Globus pallidus (tissue), 1 donor: Measurements from ENCODE around the gene LIMCH1.
"Not testable (repeated sequence)": the region's sequence is repeated elsewhere in the genome, so short reads cannot be mapped to it uniquely, and the experiment has no call there.

ENCODE experiments used
- DNase-seq: peaks from one replicate; pipeline ENCODE4 v3.0.0-alpha.2; 2015; ENCODE audit warnings: low spot score

Gene LIMCH1

DNA sequence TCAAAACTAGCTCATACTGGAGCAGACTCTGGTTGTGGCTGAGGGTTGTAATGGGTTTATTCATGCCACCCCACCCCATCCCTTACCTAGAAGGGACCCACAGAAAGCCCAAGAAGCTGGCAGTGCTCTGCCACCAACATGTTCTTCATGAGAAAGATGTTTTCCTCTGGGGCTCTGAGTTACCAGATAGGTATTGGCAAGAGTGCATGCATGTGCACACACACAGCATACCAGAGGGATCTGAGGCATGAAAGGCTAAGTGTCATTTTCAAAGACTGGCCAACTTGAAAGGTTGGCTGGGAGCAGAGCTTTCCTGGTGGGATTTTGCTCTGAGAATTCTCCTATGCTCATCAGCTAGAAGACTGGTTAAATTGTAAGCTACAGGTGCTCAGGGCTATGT lies 145.4 kb downstream of the LIMCH1 start:
- no peak for DNase-seq

DNA sequence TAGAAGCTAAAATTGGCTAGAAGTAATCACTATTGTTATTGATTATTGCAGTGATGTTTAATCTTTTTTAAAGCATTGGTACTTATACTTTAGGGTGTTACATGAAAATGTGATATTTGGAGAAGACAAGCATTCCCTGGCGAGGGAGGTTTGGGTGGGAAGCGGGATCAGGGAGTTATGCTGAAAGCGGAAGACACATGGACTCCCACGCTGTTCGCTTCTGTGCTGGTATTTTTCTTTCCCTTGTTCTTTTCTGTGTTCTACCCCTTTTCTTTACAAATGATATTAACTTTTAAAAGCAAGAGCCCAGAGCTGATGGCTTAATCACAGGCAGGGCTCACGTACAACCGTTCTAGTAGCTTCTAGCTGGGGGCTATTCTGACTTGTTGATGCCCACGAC lies 148.9 kb downstream of the LIMCH1 start:
- DNase-seq, result no peak

GRCh38 chr4:41687971-41688370 lies 150.0 kb downstream of the LIMCH1 start:
- no peak for DNase-seq

DNA sequence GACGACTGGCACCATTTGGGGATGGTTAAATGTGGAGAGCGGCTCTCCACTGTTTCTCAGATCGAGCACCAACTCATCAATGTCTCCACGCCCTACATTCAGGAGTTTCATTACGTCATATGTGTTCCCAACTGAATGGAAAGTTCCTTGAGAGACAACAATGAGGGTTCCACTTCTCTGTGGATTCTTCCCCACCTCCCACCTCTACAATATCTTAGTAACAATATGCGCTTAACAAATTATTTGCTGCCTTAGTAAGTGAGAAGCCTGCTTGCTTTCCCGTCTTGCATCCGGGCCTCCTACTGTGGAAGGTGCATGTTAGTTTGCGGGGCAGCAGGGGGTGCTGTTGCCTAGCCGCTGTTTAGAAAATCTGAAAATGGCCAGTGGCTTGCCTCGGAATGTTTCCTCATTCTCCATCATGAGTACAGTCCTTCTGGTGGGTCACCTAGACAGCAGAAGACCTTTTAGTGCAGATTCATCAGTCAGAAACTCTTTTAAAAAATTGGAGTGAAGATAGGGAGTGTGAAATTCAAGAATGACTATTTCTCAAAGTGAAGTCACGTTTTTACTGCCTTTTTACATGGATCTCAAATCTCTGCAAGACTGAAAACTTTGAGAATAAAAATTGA lies 154.9 kb downstream of the LIMCH1 start:
- peak; percentile 57 for DNase-seq

DNA sequence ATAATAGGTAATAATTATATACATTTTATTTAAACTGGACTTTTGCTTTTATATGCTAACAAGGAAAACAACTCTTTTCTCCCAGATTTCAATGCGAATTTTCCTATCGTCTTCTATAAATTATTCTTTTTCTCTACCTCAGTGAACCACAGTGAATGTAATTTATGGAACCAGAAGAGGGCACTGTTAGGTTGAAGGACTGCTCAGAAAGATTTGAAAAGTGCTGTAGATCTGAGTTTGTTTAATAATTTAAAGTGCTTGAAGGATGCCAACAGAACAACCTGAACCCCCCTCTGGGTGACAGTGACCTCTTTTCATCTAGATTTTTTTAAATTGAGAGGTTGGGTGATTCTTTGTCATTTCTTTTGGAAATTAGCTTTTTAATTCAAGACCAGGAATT lies 155.7 kb downstream of the LIMCH1 start:
- DNase-seq, result peak; percentile 24

DNA sequence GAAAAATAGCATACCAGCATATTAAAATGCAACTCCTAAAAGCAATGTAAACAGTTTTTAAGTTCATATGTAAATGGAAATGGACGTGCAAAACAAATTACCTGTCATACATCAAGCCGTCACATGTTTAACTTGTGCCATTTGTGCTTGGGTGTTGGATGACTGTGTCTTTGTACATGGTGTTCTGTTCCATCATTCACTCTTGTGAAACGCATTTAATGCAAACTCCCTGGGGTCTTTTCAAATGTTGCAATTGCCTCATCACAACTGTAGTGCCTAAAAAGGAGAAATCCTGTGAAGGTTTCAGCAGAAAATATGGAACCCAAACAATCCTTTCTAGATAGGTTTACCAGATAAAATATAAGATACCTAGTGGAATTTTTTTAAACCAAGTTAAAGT lies 158.2 kb downstream of the LIMCH1 start:
- DNase-seq, result no peak

GRCh38 chr4:41696763-41697162 lies 158.8 kb downstream of the LIMCH1 start:
- no peak for DNase-seq

DNA sequence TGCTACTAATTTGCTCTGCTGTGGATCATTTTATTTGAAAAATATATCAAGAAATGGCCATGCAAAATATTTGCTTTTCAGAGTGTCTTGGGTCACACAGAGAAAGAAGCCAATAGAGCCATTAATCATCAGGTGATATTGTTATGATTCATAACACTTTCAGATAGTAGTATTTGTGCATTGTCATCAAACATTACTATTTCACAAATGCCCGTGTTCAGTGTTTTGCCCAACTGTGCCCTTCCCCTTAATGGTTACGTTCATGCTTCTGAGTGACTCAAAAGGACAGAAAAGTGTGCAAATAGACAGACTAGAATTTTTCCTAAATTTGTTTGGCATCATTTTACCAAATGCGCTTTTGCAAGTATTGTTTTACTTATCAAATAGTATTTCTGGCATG lies 164.0 kb downstream of the LIMCH1 start:
- DNase-seq, result no peak

DNA sequence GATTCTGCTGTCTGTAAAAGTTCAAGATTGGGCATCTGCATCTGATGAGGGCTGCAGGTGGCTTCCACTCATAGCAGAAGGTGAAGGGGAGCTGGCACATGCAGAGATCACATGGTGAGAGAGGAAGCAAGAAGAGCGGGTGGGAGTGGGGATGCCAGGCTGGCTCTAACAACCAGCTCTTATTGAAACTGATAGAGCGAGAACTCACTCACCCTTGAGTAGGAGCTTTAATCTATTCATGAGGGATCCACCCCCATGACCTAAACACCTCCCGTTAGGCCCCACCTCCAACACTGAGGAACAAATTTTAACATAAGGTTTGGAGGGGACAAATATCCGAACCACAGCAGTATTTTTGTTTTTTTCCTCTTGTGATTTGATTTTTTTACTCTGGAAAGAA lies 164.8 kb downstream of the LIMCH1 start:
- DNase-seq, result no peak

GRCh38 chr4:41703785-41704184 lies 165.8 kb downstream of the LIMCH1 start:
- DNase-seq, result no peak

DNA sequence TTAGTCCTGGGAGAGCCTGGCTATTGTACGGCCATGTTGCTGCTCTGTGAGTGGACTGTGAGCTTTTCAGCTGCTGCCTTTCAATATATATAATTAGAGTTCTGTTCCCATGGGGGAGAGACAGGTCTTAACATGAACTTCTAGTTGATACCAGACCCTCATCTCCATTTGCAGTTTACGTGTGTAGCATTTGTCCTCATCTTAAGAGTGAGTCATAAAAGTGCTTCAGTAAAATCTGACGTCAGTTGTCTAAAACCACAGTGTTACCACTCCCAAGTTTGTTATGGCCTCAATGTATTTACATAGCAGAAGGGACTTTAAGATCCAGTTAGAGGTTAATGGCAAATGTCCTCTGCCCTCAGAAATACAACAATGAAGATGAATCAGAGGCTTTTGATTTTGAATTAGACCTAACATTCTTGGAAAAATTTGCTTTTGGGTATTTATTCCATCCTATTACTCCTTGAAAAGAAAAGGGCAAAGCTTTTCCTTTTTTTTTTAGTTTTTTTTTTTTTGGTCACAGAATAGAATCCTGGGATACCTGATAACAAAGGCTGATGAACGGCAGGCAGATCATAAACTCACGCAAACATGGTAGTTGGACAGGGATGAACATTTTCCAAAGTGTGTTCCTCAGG lies 172.0 kb downstream of the LIMCH1 start:
- DNase-seq, result no peak

DNA sequence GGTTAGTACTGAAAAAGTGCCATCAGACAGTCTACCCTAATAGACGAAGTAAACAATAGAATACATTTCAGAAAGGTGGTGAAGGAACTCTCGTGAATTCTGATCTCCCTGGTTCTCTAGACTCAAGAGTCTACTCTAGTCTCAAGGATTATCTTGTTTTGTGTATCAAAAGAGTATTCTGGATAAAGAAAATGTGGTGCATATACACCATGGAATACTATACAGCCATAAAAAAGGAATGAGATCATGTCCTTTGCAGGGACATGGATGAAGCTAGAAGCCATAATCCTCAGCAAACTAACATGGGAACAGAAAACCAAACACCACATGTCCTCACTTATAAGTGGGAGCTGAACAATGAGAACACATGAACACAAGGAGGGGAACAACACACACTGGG lies 173.7 kb downstream of the LIMCH1 start:
- DNase-seq, result not testable (repeated sequence)

DNA sequence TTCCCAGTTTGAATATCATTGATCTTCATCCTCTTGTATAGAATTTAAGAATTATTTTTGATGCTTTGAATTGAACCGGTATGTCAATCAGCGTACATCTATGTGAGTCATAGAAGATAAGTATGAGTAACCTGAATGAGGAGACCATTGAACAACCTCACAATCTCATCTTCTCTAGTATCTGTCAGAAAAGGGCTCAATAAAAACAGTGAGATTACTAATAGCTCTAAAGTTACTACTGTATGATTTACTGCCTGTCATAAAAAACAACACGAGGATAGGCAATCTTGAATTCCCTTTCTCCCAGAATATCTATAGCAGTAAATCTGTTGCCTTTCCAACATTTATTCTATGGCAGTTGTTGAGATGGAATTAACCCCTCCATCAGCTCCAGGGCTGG lies 174.5 kb downstream of the LIMCH1 start:
- DNase-seq, result no peak

DNA sequence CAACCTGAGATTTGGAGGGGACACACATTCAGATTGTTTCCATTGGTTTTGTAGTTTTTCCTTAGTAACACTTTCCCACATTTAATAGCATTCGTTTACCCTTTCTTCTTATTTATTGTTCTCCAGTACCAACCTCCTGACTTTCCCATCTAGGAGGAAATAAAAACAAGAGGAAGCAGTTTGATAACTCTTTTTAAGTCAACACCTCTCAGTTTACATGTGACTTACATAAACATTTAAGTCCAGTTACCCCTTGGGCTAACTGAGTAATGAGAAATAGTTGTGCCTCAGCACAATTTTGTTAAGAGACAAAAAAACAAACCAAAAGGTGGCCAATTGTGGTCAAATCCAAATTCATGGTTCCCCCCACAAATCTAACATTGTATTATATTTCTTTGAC lies 175.8 kb downstream of the LIMCH1 start:
- no peak for DNase-seq

DNA sequence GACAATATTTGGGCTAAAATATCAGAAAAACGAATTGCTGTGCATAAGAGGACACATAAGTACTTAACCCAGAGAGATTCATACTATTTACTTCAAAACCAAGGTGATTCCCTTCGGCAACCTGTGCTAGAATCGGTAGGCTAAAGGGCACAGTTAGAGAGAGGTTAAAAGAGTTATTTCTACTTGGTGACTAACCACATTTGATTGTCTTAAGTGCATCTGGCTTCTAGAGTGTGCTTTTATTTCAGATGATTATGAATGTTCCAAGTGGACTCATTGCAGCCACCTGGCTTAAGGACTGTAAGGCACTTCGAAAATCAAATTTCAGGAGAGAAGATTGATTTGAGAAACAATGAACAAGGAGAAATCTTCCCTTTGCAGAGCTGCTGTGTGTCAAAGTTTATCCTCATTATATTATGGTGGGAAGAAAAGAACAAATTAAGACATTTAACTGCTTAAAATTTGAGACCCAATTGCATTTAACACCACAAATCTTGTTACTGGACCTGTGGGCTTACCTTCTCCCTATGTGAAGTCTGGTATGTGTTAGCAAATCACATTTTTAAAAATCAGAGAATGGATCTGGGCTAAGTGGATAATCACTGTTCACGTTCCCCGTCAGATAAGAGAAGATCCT lies 176.5 kb downstream of the LIMCH1 start:
- DNase-seq, result no peak

DNA sequence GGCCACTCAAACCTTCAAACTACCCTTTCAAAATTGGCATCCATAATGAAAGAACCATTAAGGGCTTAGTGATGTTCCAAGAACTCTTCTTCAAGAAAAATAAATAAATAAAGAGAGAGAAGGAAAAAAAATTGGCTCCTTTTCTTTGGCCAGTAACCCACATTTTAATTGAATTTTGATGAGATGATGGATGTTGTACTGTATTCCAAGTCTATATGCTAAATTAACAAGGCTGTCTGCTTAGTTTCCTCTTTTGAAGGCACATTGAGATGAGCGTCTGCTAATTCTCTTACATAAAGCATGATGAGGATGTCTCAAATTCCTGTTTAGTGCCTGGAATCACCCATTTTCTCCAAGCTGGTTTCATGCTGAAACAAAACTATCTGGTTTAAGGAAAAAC lies 177.2 kb downstream of the LIMCH1 start:
- DNase-seq, result no peak

- no peak for DNase-seq
Measured at GRCh38 chr4:41718907-41719306, 180.9 kb downstream of the LIMCH1 start.

GRCh38 chr4:41719417-41719816 lies 181.5 kb downstream of the LIMCH1 start:
- DNase-seq, result no peak

- DNase-seq, result no peak
Measured at GRCh38 chr4:41722181-41722580, 184.2 kb downstream of the LIMCH1 start.

GRCh38 chr4:41723286-41723685 lies 185.3 kb downstream of the LIMCH1 start:
- no peak for DNase-seq

DNA sequence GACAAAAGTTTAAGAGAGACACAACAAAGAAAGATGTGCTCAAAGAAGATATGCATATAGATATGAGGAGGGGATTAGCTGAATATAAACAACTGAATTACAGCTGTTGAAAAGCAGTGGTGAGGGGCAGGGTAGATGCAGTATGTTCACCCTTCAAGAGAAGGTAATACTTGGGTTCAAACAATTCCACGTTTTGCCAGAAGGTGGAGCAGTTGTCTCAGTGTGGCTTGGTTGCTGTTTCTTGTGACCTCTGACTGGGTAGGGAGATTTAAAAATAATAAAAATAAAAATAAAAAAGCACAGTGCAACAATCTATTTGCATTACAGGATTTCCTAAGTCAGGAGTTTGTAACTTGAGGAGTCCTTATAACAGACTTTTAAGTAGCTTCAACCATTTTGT lies 187.3 kb downstream of the LIMCH1 start:
- DNase-seq, result no peak

DNA sequence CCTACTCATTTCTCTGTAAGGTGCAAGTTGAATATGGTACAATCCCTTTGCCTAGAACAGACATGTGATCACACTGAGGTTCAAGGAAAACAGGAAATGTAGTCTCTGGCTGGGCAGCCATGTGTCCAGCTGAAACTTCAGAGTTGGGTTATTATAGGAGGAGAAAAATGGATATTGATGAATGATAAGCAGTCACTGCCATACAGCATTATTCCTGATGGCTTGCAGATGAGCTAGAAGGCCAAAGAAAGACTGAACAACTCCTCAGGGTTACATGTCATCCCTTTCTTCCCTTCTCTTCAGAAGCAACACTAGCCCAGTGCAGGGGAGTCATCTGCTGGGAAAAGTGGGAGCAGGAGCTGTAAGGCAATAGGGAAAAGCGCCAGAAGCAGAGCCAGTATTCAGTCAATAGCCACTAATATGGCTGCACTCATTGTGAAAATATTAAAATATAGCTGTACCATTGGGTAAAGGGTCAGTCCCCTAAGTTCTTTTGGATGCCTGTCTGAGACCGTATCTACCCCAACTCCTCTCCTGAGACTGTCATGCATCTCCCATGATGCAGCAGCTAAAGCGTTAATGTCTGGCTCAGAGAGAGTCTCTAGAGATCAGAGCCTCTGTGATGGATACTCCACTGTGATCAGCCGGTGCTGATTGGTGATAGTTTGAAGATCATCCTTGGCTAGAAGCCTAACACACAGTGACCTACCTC lies 190.1 kb downstream of the LIMCH1 start:
- no peak for DNase-seq

DNA sequence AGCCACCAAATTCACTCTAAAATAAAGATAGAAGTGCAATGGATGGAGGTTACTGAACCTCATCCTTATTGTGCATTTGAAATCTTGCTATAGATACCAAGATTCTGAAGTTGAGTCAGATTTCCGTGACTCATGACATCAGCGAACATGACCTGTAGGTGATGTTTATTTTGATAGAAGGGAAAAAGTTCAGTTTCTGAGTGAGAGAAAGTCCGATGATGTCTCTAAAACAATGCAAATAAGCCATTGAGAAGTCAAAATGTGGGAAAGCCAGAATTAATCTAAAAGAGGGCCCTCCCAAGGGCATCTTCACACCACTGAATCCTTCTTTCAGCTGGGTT lies 190.6 kb downstream of the LIMCH1 start:
- DNase-seq, result no peak
